HEK293 (cell line): ENCODE results near the gene DOK6.

Experiments
- CTCF ChIA-PET: fragments of 350-600 bp; formaldehyde crosslinking; extraction: SDS; loops from one replicate; lab custom pipeline; 2021; ENCODE audit warnings: antibody characterized with exemption; lab: Yijun Ruan, JAX
- POLR2A ChIA-PET: fragments of 300-600 bp; formaldehyde crosslinking; extraction: SDS; loops from one replicate; lab custom pipeline; 2020; ENCODE audit warnings: antibody characterized with exemption, inconsistent platforms; lab: Yijun Ruan, JAX
- H3K27ac ChIP-seq: fragments of 200-500 bp; sonication (Bioruptor generic); 2 replicates; pipeline ENCODE4 v1.5.1; 2014; ENCODE audit warnings: low read depth, low read length, control low read depth, inconsistent platforms; ENCODE audit errors: extremely low read depth
- H3K36me3 ChIP-seq, 2 experiments: fragments of 200-500 bp in 1 of 2; sonication (Bioruptor generic) in 1 of 2; 1 replicate in 1 of 2; 2 replicates in 1 of 2; pipeline ENCODE4 v1.5.1; 2014 to 2017; ENCODE audit warnings: inconsistent platforms in 2 of 2, low read length in 2 of 2; ENCODE audit not compliant: control insufficient read depth in 2 of 2, insufficient read depth in 1 of 2
- H3K4me1 ChIP-seq: fragments of 200-500 bp; sonication (Bioruptor generic); 2 replicates; pipeline ENCODE4 v1.5.1; 2014; ENCODE audit warnings: mild to moderate bottlenecking, low read length, inconsistent platforms; ENCODE audit not compliant: control insufficient read depth, insufficient read depth
- H3K4me3 ChIP-seq: 2 replicates; pipeline ENCODE4 v1.5.1; 2011; ENCODE audit warnings: low read depth, mild to moderate bottlenecking, control low read depth, low read length, moderate library complexity
- H3K9me3 ChIP-seq: fragments of 200-500 bp; sonication (Bioruptor generic); 2 replicates; pipeline ENCODE4 v1.5.1; 2014; ENCODE audit warnings: low read depth, low read length, inconsistent platforms; ENCODE audit not compliant: control insufficient read depth, insufficient read depth
- EGR2 ChIP-seq: fragments of 450-650 bp; formaldehyde crosslinking; IDR thresholded peaks from 2 replicates; pipeline ENCODE4 v1.5.1; 2016; ENCODE audit warnings: low read depth, missing biosample characterization, missing genetic modification characterization
- GLI4 ChIP-seq: fragments of 450-650 bp; formaldehyde crosslinking; IDR thresholded peaks from 2 replicates; pipeline ENCODE4 v1.5.1; 2016; ENCODE audit warnings: missing biosample characterization, missing genetic modification characterization
- PBX3 ChIP-seq: sonication (generic); formaldehyde crosslinking; IDR thresholded peaks from 2 replicates; pipeline ENCODE4 v1.8.1; 2022; ENCODE audit warnings: mild to moderate bottlenecking, moderate library complexity, missing genetic modification reagents
- SALL2 ChIP-seq: fragments of 450-650 bp; formaldehyde crosslinking; IDR thresholded peaks from 2 replicates; pipeline ENCODE4 v1.5.0; 2017; ENCODE audit warnings: missing biosample characterization, mild to moderate bottlenecking, missing genetic modification characterization, borderline replicate concordance
- SETDB1 ChIP-seq: IDR thresholded peaks from one replicate; pipeline ENCODE4 v1.6.1; 2017; ENCODE audit warnings: mild to moderate bottlenecking, low read length, moderate library complexity, mixed read lengths; ENCODE audit not compliant: insufficient read length
- TRIM28 ChIP-seq: IDR thresholded peaks from 2 replicates; pipeline ENCODE4 v1.6.1; 2011; ENCODE audit warnings: low read length, control low read depth, borderline replicate concordance
- YY2 ChIP-seq: fragments of 450-650 bp; formaldehyde crosslinking; IDR thresholded peaks from 2 replicates; pipeline ENCODE4 v1.5.1; 2016; ENCODE audit warnings: missing biosample characterization, missing genetic modification characterization
- ZNF146 ChIP-seq: fragments of 450-650 bp; formaldehyde crosslinking; IDR thresholded peaks from 2 replicates; pipeline ENCODE4 v1.5.1; 2016; ENCODE audit warnings: missing biosample characterization, missing genetic modification characterization
- ZNF223 ChIP-seq: fragments of 450-650 bp; formaldehyde crosslinking; IDR thresholded peaks from 2 replicates; pipeline ENCODE4 v1.5.1; 2016; ENCODE audit warnings: missing biosample characterization, missing genetic modification characterization
- ZNF24 ChIP-seq: fragments of 450-650 bp; formaldehyde crosslinking; IDR thresholded peaks from 2 replicates; pipeline ENCODE4 v1.5.1; 2016; ENCODE audit warnings: missing biosample characterization, missing genetic modification characterization
- ZNF280D ChIP-seq: fragments of 450-650 bp; formaldehyde crosslinking; IDR thresholded peaks from 2 replicates; pipeline ENCODE4 v1.5.1; 2016; ENCODE audit warnings: missing biosample characterization, missing genetic modification characterization
- ZNF341 ChIP-seq: fragments of 450-650 bp; formaldehyde crosslinking; IDR thresholded peaks from 2 replicates; pipeline ENCODE4; 2016; ENCODE audit warnings: low read depth, missing biosample characterization, missing genetic modification characterization
- ZNF629 ChIP-seq: fragments of 450-650 bp; formaldehyde crosslinking; IDR thresholded peaks from 2 replicates; pipeline ENCODE4 v1.5.1; 2017; ENCODE audit warnings: missing biosample characterization, missing genetic modification characterization
- ZNF791 ChIP-seq: fragments of 450-650 bp; formaldehyde crosslinking; IDR thresholded peaks from 2 replicates; pipeline ENCODE4 v1.5.1; 2016; ENCODE audit warnings: missing biosample characterization, missing genetic modification characterization
- ZNF792 ChIP-seq: fragments of 450-650 bp; formaldehyde crosslinking; IDR thresholded peaks from 2 replicates; pipeline ENCODE4 v1.5.1; 2016; ENCODE audit warnings: missing biosample characterization, missing genetic modification characterization
- ZSCAN5A ChIP-seq: fragments of 450-650 bp; formaldehyde crosslinking; IDR thresholded peaks from 2 replicates; pipeline ENCODE4 v1.5.1; 2016; ENCODE audit warnings: missing biosample characterization, missing genetic modification characterization

Gene DOK6

GRCh38 chr18:69564602-69565001 lies 163.9 kb downstream of the DOK6 start:
- ChIA-PET CTCF (no interaction called here), POLR2A (no interaction called here)
- Histone ChIP-seq H3K4me1 (no peaks in the 10 kb centered on the region), H3K9me3 (no peaks in the 10 kb centered on the region), H3K4me3 (no peak overlapping the region), H3K36me3 (no peaks in the 10 kb centered on the region), H3K27ac (no peak overlapping the region)
- no peak for TF ChIP-seq ZSCAN5A (tag by site-specific recombination)
- no peak for TF ChIP-seq ZNF146
- TF ChIP-seq ZNF223 (tag by site-specific recombination): no peak
- TF ChIP-seq ZNF341: no peak
- no peak for TF ChIP-seq ZNF629 (tag by site-specific recombination)
- TF ChIP-seq PBX3 (CRISPR knock-in tag): no peak
- TF ChIP-seq ZNF280D (tag by site-specific recombination): no peak
- no peak for TF ChIP-seq ZNF24 (tag by site-specific recombination)

GRCh38 chr18:69567813-69568488 lies 167.3 kb downstream of the DOK6 start:
- CTCF ChIA-PET: no interaction called here
- Histone ChIP-seq H3K4me1 (no peaks in the 10 kb centered on the region), H3K4me3 (no peak overlapping the region), H3K36me3 (no peaks in the 10 kb centered on the region), H3K9me3 (no peaks in the 10 kb centered on the region), H3K27ac (no peak overlapping the region)
- POLR2A ChIA-PET: no interaction called here
- TF ChIP-seq TRIM28 (peak; percentile 65; the same call in 1 of the 2 replicates), SETDB1 (peak; percentile 13), GLI4 (no peak)

- TF ChIP-seq SALL2 (tag by site-specific recombination): no peak
- TF ChIP-seq EGR2 (tag by site-specific recombination): no peak
- no peak for TF ChIP-seq YY2
- TF ChIP-seq ZNF792: no peak
- TF ChIP-seq ZNF791 (tag by site-specific recombination): no peak
- TF ChIP-seq, all 188 proteins: peak for 0
- Histone ChIP-seq H3K4me1 (no peaks in the 10 kb centered on the region), H3K9me3 (no peaks in the 10 kb centered on the region), H3K36me3 (no peaks in the 10 kb centered on the region), H3K4me3 (no peak overlapping the region), H3K27ac (no peak overlapping the region)
- POLR2A ChIA-PET: no interaction called here
- CTCF ChIA-PET: interaction anchor here (0.6 kb wide), 1 partner anchor 31 kb away, joined by 3 read pairs; no protein-coding TSS in a partner anchor
Measured at GRCh38 chr18:69569133-69569532, 168.4 kb downstream of the DOK6 start.
